Calu3 (cell line): ENCODE measurements around the gene SLC2A5. TPM values are rescaled to one million over a fixed set of nuclear protein-coding genes. Genes with fewer than 3 reads are reported as not detected.

Source experiments
- BruUV-seq: library from RNA; stranded (reverse); fragments of 400-500 nt; replicated peaks from 2 replicates; lab custom pipeline; 2021; lab: Mats Ljungman, UMichigan
- CTCF ChIA-PET: fragments of 300-600 bp; sonication (Branson Sonifier 250); formaldehyde crosslinking; loops from one replicate; lab custom pipeline; 2022; ENCODE audit warnings: antibody characterized with exemption; lab: Charles Lee
- DNase-seq: peaks from one replicate; pipeline ENCODE4 v3.0.0; 2022
- H3K27ac Mint-ChIP-seq: one replicate; pipeline ENCODE4 v1.8.0; 2022; ENCODE audit warnings: mixed read lengths; ENCODE audit not compliant: unreplicated experiment
- H3K27me3 Mint-ChIP-seq: one replicate; pipeline ENCODE4 v1.8.0; 2022; ENCODE audit warnings: mixed read lengths; ENCODE audit not compliant: unreplicated experiment
- H3K36me3 Mint-ChIP-seq: one replicate; pipeline ENCODE4 v1.8.0; 2022; ENCODE audit warnings: mild to moderate bottlenecking, moderate library complexity, mixed read lengths; ENCODE audit not compliant: insufficient read depth, unreplicated experiment
- H3K4me1 Mint-ChIP-seq: one replicate; pipeline ENCODE4 v1.8.0; 2022; ENCODE audit warnings: mild to moderate bottlenecking, low read depth, mixed read lengths; ENCODE audit not compliant: unreplicated experiment
- H3K4me3 Mint-ChIP-seq: one replicate; pipeline ENCODE4 v1.8.0; 2022; ENCODE audit warnings: mild to moderate bottlenecking, low read depth, moderate library complexity, mixed read lengths; ENCODE audit not compliant: unreplicated experiment
- H3K9me3 Mint-ChIP-seq: one replicate; pipeline ENCODE4 v1.8.0; 2022; ENCODE audit warnings: low read depth, mixed read lengths; ENCODE audit not compliant: unreplicated experiment
- intact Hi-C: fragments of 100-400 bp; cut with micrococcal nuclease; formaldehyde crosslinking; loops from one replicate; pipeline ENCODE4 v1.10.0; 2022; ENCODE audit not compliant: unreplicated experiment
- total RNA-seq: library from RNA; stranded (reverse); gene quantifications from 2 replicates; pipeline ENCODE4 v1.2.3, GENCODE V29; 2022
- TF ChIP-seq, protein P1 (sequence below): fragments of 200-600 bp; IDR thresholded peaks from one replicate; pipeline ENCODE4 v1.8.0; 2022; ENCODE audit warnings: antibody characterized with exemption; ENCODE audit not compliant: unreplicated experiment

SLC2A5 gene
- total RNA-seq, 1 experiment from 2014 or later = 0.33 TPM

GRCh38 chr1:9009438-9010370 lies 59.7 kb downstream of the SLC2A5 start:
- H3K36me3 Mint-ChIP-seq = no peaks in the 10 kb centered on the region
- TF ChIP-seq, protein P1, sequence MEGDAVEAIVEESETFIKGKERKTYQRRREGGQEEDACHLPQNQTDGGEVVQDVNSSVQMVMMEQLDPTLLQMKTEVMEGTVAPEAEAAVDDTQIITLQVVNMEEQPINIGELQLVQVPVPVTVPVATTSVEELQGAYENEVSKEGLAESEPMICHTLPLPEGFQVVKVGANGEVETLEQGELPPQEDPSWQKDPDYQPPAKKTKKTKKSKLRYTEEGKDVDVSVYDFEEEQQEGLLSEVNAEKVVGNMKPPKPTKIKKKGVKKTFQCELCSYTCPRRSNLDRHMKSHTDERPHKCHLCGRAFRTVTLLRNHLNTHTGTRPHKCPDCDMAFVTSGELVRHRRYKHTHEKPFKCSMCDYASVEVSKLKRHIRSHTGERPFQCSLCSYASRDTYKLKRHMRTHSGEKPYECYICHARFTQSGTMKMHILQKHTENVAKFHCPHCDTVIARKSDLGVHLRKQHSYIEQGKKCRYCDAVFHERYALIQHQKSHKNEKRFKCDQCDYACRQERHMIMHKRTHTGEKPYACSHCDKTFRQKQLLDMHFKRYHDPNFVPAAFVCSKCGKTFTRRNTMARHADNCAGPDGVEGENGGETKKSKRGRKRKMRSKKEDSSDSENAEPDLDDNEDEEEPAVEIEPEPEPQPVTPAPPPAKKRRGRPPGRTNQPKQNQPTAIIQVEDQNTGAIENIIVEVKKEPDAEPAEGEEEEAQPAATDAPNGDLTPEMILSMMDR = no peak
- DNase-seq = peak; percentile 18
- intact Hi-C loops = loop anchor here (5.0 kb wide), 1 partner anchor 93 kb away; no protein-coding TSS in a partner anchor
- H3K27ac Mint-ChIP-seq = no peak overlapping the region
- no peak overlapping the region for H3K4me3 Mint-ChIP-seq
- no peaks in the 10 kb centered on the region for H3K4me1 Mint-ChIP-seq
- peaks cover 30% of the 10 kb centered on the region for H3K27me3 Mint-ChIP-seq
- no peaks in the 10 kb centered on the region for H3K9me3 Mint-ChIP-seq
- CTCF ChIA-PET = interaction anchor here (0.6 kb wide), 1 partner anchor 193 kb away, joined by 5 read pairs; no protein-coding TSS in a partner anchor
- BruUV-seq = no TSS peak

DNA sequence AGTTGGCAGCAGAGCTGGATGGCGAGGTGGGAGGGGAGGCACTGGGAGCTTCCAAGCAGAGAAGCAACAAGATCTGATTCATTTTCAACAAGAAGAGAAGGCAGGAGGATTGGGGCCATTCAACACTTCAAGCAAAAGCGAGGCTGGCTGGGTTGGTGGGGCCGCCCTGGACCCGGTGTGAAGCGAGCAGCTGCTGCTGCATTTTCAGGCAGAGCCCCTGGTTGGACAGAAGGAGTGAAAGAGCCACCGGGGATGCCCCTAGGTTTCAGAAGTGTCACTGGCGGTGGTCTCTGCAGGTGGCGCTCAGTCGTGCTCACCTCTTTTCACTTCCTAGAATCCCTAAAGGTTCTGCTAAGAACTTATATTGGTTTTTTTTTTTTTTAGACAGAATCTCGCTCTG lies 61.2 kb downstream of the SLC2A5 start:
- Mint-ChIP-seq H3K4me3 (no peak overlapping the region), H3K4me1 (no peaks in the 10 kb centered on the region), H3K27me3 (peaks cover 30% of the 10 kb centered on the region), H3K9me3 (no peaks in the 10 kb centered on the region), H3K36me3 (no peaks in the 10 kb centered on the region), H3K27ac (no peak overlapping the region)
- intact Hi-C loops = loop anchor here (5.0 kb wide), 1 partner anchor 94 kb away; no protein-coding TSS in a partner anchor
- CTCF ChIA-PET = no interaction called here
- DNase-seq = no peak
- no TSS peak for BruUV-seq
- TF ChIP-seq, protein P1 = no peak

GRCh38 chr1:9006956-9007615 lies 62.3 kb downstream of the SLC2A5 start:
- no TSS peak for BruUV-seq
- peaks cover 3% of the 10 kb centered on the region for H3K4me1 Mint-ChIP-seq
- H3K36me3 Mint-ChIP-seq = no peaks in the 10 kb centered on the region
- peaks cover 25% of the 10 kb centered on the region for H3K27me3 Mint-ChIP-seq
- CTCF ChIA-PET = interaction anchor here (0.5 kb wide), 1 partner anchor 54 kb away, joined by 3 read pairs; no protein-coding TSS in a partner anchor
- TF ChIP-seq, protein P1 = no peak
- intact Hi-C loops = loop anchor here (5.0 kb wide), 1 partner anchor 95 kb away; no protein-coding TSS in a partner anchor
- H3K9me3 Mint-ChIP-seq = no peaks in the 10 kb centered on the region
- H3K4me3 Mint-ChIP-seq = no peak overlapping the region
- no peak overlapping the region for H3K27ac Mint-ChIP-seq
- DNase-seq = no peak

- Mint-ChIP-seq H3K4me1 (peaks cover 15% of the 10 kb centered on the region), H3K36me3 (no peaks in the 10 kb centered on the region), H3K9me3 (no peaks in the 10 kb centered on the region), H3K27me3 (peaks cover 14% of the 10 kb centered on the region), H3K27ac (no peak overlapping the region), H3K4me3 (no peak overlapping the region)
- CTCF ChIA-PET = interaction anchor here (0.6 to 1.7 kb wide), 17 partner anchors 9 to 333 kb away, joined by 3 to 19 read pairs (median 4); no protein-coding TSS in a partner anchor
- intact Hi-C loops = loop anchor here (1.0 to 5.0 kb wide), 2 partner anchors 87 to 97 kb away; no protein-coding TSS in a partner anchor
- BruUV-seq = no TSS peak
- DNase-seq = no peak
- TF ChIP-seq, protein P1 = no peak
Observed at GRCh38 chr1:9005395-9005708, 64.1 kb downstream of the SLC2A5 start.
